ENCODE results near the gene TMEM63A.

Gene TMEM63A

GRCh38 chr1:225863167-225863566, 19.0 kb downstream of the TMEM63A start:
- peak; percentile 49 for DNase-seq

- DNase-seq: no peak
Observed at GRCh38 chr1:225862581-225862950, 19.6 kb downstream of the TMEM63A start.

- no peak for DNase-seq
Observed at GRCh38 chr1:225861834-225862580, 20.2 kb downstream of the TMEM63A start.

- no peak for DNase-seq
Observed at GRCh38 chr1:225860876-225861441, 21.2 kb downstream of the TMEM63A start.

- no peak for DNase-seq
Observed at GRCh38 chr1:225860107-225860506, 22.1 kb downstream of the TMEM63A start.

GRCh38 chr1:225859151-225859550, 23.0 kb downstream of the TMEM63A start:
- no peak for DNase-seq

- DNase-seq: no peak
Observed at GRCh38 chr1:225857256-225857655, 24.9 kb downstream of the TMEM63A start.

- no peak for DNase-seq
Observed at GRCh38 chr1:225855503-225856300, 26.5 kb downstream of the TMEM63A start.

GRCh38 chr1:225853441-225853840, 28.7 kb downstream of the TMEM63A start:
- no peak for DNase-seq

GRCh38 chr1:225852413-225853124, 29.6 kb downstream of the TMEM63A start:
- DNase-seq: no peak

GRCh38 chr1:225851805-225852204, 30.4 kb downstream of the TMEM63A start:
- no peak for DNase-seq

GRCh38 chr1:225850370-225850769, 31.8 kb downstream of the TMEM63A start:
- DNase-seq: no peak

- no peak for DNase-seq
Observed at GRCh38 chr1:225849925-225850324, 32.3 kb downstream of the TMEM63A start.

GRCh38 chr1:225848030-225848955, 33.9 kb downstream of the TMEM63A start:
- no peak for DNase-seq

GRCh38 chr1:225847610-225848009, 34.6 kb downstream of the TMEM63A start:
- no peak for DNase-seq

- no peak for DNase-seq
Observed at GRCh38 chr1:225846331-225847310, 35.6 kb downstream of the TMEM63A start.

- DNase-seq: peak; percentile 61
Observed at GRCh38 chr1:225845571-225846259, 36.5 kb downstream of the TMEM63A start.

- DNase-seq: no peak
Observed at GRCh38 chr1:225845097-225845496, 37.1 kb downstream of the TMEM63A start.

- DNase-seq: no peak
Observed at GRCh38 chr1:225844236-225845061, 37.7 kb downstream of the TMEM63A start.
